ENCODE data around the gene CSF1. TPM values are rescaled to one million over a fixed set of nuclear protein-coding genes. Genes with fewer than 3 reads are reported as not detected.

The CSF1 gene
- total RNA-seq, 8 experiments from 2014 or later: 1.2 to 27.1 (median 9.1) TPM

GRCh38 chr1:109887271-109887670, 23.4 kb upstream of the CSF1 start:
- 33 to 100% (median 79%) methylated on average over 1 to 7 of the region's 8 CpGs; no CpG with 5 or more reads in 3 of the 10 experiments for WGBS, 10 experiments
- H3K4me3 ChIP-seq: no peak overlapping the region
- no peak for ATAC-seq (replicated peaks in 6 of 8)
- H3K27ac ChIP-seq: no peak overlapping the region
- in situ Hi-C loops (cut with MboI; ENCODE audit: low pct_unique_long_range_greater_than_20kb in 2 of 9, low sequenced_read_pairs in 9 of 9, unreplicated experiment in 9 of 9): no loop called here
- H3K4me1 ChIP-seq (replicated peaks in 1 of 2): peaks cover 0 to 10% of the 10 kb centered on the region in 2 donors

- peaks cover 0 to 4% of the 10 kb centered on the region in 2 donors for H3K4me1 ChIP-seq (replicated peaks in 1 of 2)
- no peak for ATAC-seq (replicated peaks in 6 of 8)
- no peak overlapping the region for H3K27ac ChIP-seq
- in situ Hi-C loops (cut with MboI; ENCODE audit: low pct_unique_long_range_greater_than_20kb in 2 of 9, low sequenced_read_pairs in 9 of 9, unreplicated experiment in 9 of 9): no loop called here
- no peak overlapping the region for H3K4me3 ChIP-seq
- WGBS, 10 experiments: 81 to 100% (median 92%) methylated on average over 1 to 8 of the region's 10 CpGs
Observed at GRCh38 chr1:109887884-109888283, 22.8 kb upstream of the CSF1 start.

- in situ Hi-C loops (cut with MboI; ENCODE audit: low pct_unique_long_range_greater_than_20kb in 2 of 9, low sequenced_read_pairs in 9 of 9, unreplicated experiment in 9 of 9): no loop called here
- no peak overlapping the region for H3K4me3 ChIP-seq
- no peak for ATAC-seq (replicated peaks in 6 of 8)
- WGBS, 10 experiments: 83 to 100% (median 91%) methylated on average over 1 to 3 of the region's 3 CpGs
- H3K4me1 ChIP-seq (replicated peaks in 1 of 2): peaks cover 8% of the 10 kb centered on the region in 2 donors
- no peak overlapping the region for H3K27ac ChIP-seq
Observed at GRCh38 chr1:109889094-109889493, 21.6 kb upstream of the CSF1 start.

- H3K4me3 ChIP-seq: no peak overlapping the region
- peak in 3 of 8 experiments; percentile 20 to 61 (median 30) for ATAC-seq (replicated peaks in 6 of 8)
- H3K27ac ChIP-seq: no peak overlapping the region
- 47 to 100% (median 84%) methylated on average over 2 to 5 of the region's 5 CpGs; no CpG with 5 or more reads in 1 of the 10 experiments for WGBS, 10 experiments
- H3K4me1 ChIP-seq (replicated peaks in 1 of 2): peaks cover 5 to 9% of the 10 kb centered on the region in 2 donors
- in situ Hi-C loops (cut with MboI; ENCODE audit: low pct_unique_long_range_greater_than_20kb in 2 of 9, low sequenced_read_pairs in 9 of 9, unreplicated experiment in 9 of 9): no loop called here
Observed at GRCh38 chr1:109890115-109890953, 20.3 kb upstream of the CSF1 start.

DNA sequence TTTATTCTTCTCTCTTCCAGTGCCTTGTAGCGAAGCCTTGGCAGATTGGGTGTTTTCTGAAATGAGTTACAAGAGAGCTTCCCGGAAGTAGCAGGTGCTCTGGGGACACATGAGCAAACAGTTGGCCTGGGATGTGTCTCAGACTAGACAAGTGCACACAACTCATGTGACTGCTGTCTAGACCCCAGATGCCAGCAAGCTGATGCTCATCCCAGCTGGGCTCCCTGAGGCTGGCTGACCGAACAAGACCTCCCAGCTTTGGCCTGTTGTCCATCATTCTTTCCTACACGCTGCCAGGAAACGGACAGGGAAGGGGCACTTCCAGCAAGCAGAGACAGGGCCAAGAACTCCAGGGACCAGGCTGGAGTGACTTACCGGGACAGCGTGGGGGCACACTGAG, 18.7 kb upstream of the CSF1 start:
- Histone ChIP-seq H3K4me1 (replicated peaks in 1 of 2) (peaks cover 9 to 19% of the 10 kb centered on the region in 2 donors), H3K27ac (no peak overlapping the region), H3K4me3 (no peak overlapping the region)
- in situ Hi-C loops (cut with MboI; ENCODE audit: low pct_unique_long_range_greater_than_20kb in 2 of 9, low sequenced_read_pairs in 9 of 9, unreplicated experiment in 9 of 9): no loop called here
- ATAC-seq (replicated peaks in 6 of 8): peak in 6 of 8 experiments; percentile 28 to 64 (median 34)
- 43 to 96% (median 85%) methylated on average over 1 to 5 of the region's 7 CpGs; no CpG with 5 or more reads in 4 of the 10 experiments for WGBS, 10 experiments

- no peak overlapping the region for H3K27ac ChIP-seq
- no peak overlapping the region for H3K4me3 ChIP-seq
- WGBS, 10 experiments: 59 to 94% (median 81%) methylated on average over 3 to 10 of the region's 10 CpGs; no CpG with 5 or more reads in 2 of the 10 experiments
- peak in 3 of 8 experiments; percentile 60 to 91 (median 67) for ATAC-seq (replicated peaks in 6 of 8)
- in situ Hi-C loops (cut with MboI; ENCODE audit: low pct_unique_long_range_greater_than_20kb in 2 of 9, low sequenced_read_pairs in 9 of 9, unreplicated experiment in 9 of 9): no loop called here
- peaks cover 9 to 20% of the 10 kb centered on the region in 2 donors for H3K4me1 ChIP-seq (replicated peaks in 1 of 2)
Observed at GRCh38 chr1:109892561-109893368, 17.9 kb upstream of the CSF1 start.

DNA sequence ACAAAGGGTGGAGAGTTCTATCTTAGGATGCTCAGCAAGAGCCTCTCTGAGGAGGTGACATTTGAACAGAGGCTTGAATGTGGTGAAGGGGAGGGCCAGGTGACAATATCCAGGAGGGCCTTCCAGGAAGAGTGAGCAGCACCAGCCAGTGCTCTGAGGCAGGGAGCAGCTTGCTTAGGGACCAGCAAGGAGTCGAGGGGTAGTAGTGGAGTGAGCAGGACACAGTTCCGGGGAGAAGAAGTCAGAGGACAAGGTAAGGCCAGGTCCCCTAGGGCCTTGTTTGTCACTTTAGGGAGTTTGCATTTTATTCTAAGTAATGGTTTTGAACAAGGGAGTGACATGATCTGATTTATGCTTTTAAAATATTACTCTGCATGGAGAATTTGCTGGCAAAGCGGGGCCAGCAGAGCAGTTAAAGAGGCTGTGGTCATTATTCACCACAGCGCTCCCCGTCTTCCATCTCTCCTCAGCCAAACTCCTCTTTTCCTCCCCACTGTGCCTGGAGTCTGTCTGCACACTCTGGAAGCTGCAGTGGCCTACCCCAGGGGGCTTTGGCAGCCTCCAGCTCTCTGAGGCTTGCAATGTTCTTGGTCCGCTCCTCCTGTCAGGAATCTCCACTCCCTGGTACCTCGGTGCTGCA, 17.0 kb upstream of the CSF1 start:
- H3K4me3 ChIP-seq: no peak overlapping the region
- H3K4me1 ChIP-seq (replicated peaks in 1 of 2): peaks cover 9 to 20% of the 10 kb centered on the region in 2 donors
- ATAC-seq (replicated peaks in 6 of 8): peak in 5 of 8 experiments; percentile 6 to 68 (median 66)
- H3K27ac ChIP-seq: no peak overlapping the region
- WGBS, 10 experiments: 13 to 86% (median 65%) methylated on average over 1 to 6 of the region's 7 CpGs; no CpG with 5 or more reads in 4 of the 10 experiments
- in situ Hi-C loops (cut with MboI; ENCODE audit: low pct_unique_long_range_greater_than_20kb in 2 of 9, low sequenced_read_pairs in 9 of 9, unreplicated experiment in 9 of 9): no loop called here

- 50 to 100% (median 76%) methylated on average over 1 to 8 of the region's 8 CpGs; no CpG with 5 or more reads in 3 of the 10 experiments for WGBS, 10 experiments
- Histone ChIP-seq H3K4me1 (replicated peaks in 1 of 2) (peaks cover 9 to 20% of the 10 kb centered on the region in 2 donors), H3K4me3 (no peak overlapping the region), H3K27ac (no peak overlapping the region)
- in situ Hi-C loops (cut with MboI; ENCODE audit: low pct_unique_long_range_greater_than_20kb in 2 of 9, low sequenced_read_pairs in 9 of 9, unreplicated experiment in 9 of 9): no loop called here
- no peak for ATAC-seq (replicated peaks in 6 of 8)
Observed at GRCh38 chr1:109894823-109895719, 15.6 kb upstream of the CSF1 start.

GRCh38 chr1:109895720-109896504, 14.7 kb upstream of the CSF1 start:
- ATAC-seq (replicated peaks in 6 of 8): peak in 7 of 8 experiments; percentile 34 to 56 (median 52)
- Histone ChIP-seq H3K4me3 (no peak overlapping the region), H3K4me1 (replicated peaks in 1 of 2) (peaks cover 9 to 20% of the 10 kb centered on the region in 2 donors), H3K27ac (no peak overlapping the region)
- 10 to 100% (median 68%) methylated on average over 1 to 7 of the region's 16 CpGs; no CpG with 5 or more reads in 3 of the 10 experiments for whole genome bisulfite sequencing, 10 experiments
- in situ Hi-C loops (cut with MboI; ENCODE audit: low pct_unique_long_range_greater_than_20kb in 2 of 9, low sequenced_read_pairs in 9 of 9, unreplicated experiment in 9 of 9): no loop called here

DNA sequence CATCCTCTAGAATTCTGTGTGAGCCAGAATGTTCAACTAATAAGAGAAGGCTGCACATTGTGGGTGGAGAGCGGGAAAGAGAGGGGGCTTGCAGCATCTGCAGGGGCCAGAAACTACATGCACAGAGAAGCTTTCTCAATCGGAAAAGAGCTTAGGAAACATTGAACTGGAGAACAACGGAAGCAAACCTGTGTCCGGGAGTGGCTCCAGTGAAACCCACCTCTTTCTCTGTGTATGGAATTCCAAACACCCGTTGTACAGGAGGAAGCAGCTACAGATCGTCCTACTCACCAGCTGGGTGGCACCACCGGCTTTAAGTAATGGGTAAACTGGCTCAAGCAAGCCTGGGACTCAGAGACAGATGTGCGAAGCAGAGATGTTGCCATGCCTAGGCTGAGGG, 14.0 kb upstream of the CSF1 start:
- Histone ChIP-seq H3K4me3 (no peak overlapping the region), H3K27ac (no peak overlapping the region), H3K4me1 (replicated peaks in 1 of 2) (peaks cover 9 to 20% of the 10 kb centered on the region in 2 donors)
- in situ Hi-C loops (cut with MboI; ENCODE audit: low pct_unique_long_range_greater_than_20kb in 2 of 9, low sequenced_read_pairs in 9 of 9, unreplicated experiment in 9 of 9): no loop called here
- no peak for ATAC-seq (replicated peaks in 6 of 8)
- 64 to 95% (median 82%) methylated on average over 1 to 7 of the region's 8 CpGs; no CpG with 5 or more reads in 4 of the 10 experiments for WGBS, 10 experiments

- Histone ChIP-seq H3K4me3 (no peak overlapping the region), H3K4me1 (replicated peaks in 1 of 2) (peaks cover 9 to 20% of the 10 kb centered on the region in 2 donors), H3K27ac (no peak overlapping the region)
- ATAC-seq (replicated peaks in 6 of 8): peak in 1 of 8 experiments; percentile 65
- in situ Hi-C loops (cut with MboI; ENCODE audit: low pct_unique_long_range_greater_than_20kb in 2 of 9, low sequenced_read_pairs in 9 of 9, unreplicated experiment in 9 of 9): no loop called here
- WGBS, 10 experiments: 45 to 100% (median 88%) methylated on average over 1 to 7 of the region's 7 CpGs
Observed at GRCh38 chr1:109897259-109897955, 13.2 kb upstream of the CSF1 start.
